Mesendoderm (in vitro differentiated cells): Measurements from ENCODE around the gene LUZP1.
"Not testable (repeated sequence)": the region's sequence is repeated elsewhere in the genome, so short reads cannot be mapped to it uniquely, and the experiment has no call there.

Experiments
- DNase-seq: peaks from one replicate; pipeline ENCODE4 v3.0.0; 2013
- H2AK5ac ChIP-seq: 2 replicates; pipeline ENCODE4 v1.6.1; 2013; ENCODE audit warnings: low read length, inconsistent platforms
- H2BK120ac ChIP-seq: 2 replicates; pipeline ENCODE4 v1.6.1; 2013; ENCODE audit warnings: low read depth, mild to moderate bottlenecking, low read length, moderate library complexity, mixed read lengths
- H2BK15ac ChIP-seq: replicated peaks from 2 replicates; pipeline ENCODE4 v1.6.1; 2013; ENCODE audit warnings: low read depth, mild to moderate bottlenecking, moderate library complexity
- H2BK5ac ChIP-seq: 2 replicates; pipeline ENCODE4 v1.6.1; 2013; ENCODE audit warnings: low read length, inconsistent platforms
- H3K18ac ChIP-seq: 2 replicates; pipeline ENCODE4 v1.6.1; 2013; ENCODE audit warnings: mild to moderate bottlenecking, low read length, mixed read lengths
- H3K23ac ChIP-seq: one replicate; pipeline ENCODE4 v1.6.1; 2013; ENCODE audit warnings: low read length
- H3K27ac ChIP-seq: 2 replicates; pipeline ENCODE4 v1.5.1; 2013; ENCODE audit warnings: low read depth, mild to moderate bottlenecking, inconsistent platforms, low read length, moderate library complexity
- H3K27me3 ChIP-seq: 2 replicates; pipeline ENCODE4 v1.6.1; 2013; ENCODE audit warnings: low read length, control low read depth, mild to moderate bottlenecking, inconsistent platforms; ENCODE audit not compliant: insufficient read depth, poor library complexity
- H3K36me3 ChIP-seq: 2 replicates; pipeline ENCODE4 v1.6.1; 2013; ENCODE audit warnings: low read length, inconsistent platforms; ENCODE audit not compliant: control insufficient read depth, insufficient read depth
- H3K4ac ChIP-seq: one replicate; pipeline ENCODE4 v1.6.1; 2013; ENCODE audit warnings: low read depth, mild to moderate bottlenecking, low read length, moderate library complexity
- H3K4me1 ChIP-seq: 2 replicates; pipeline ENCODE4 v1.6.1; 2013; ENCODE audit warnings: low read depth, low read length, inconsistent platforms; ENCODE audit not compliant: control insufficient read depth
- H3K4me2 ChIP-seq: 2 replicates; pipeline ENCODE4 v1.6.1; 2013; ENCODE audit warnings: low read length
- H3K4me3 ChIP-seq: 2 replicates; pipeline ENCODE4 v1.5.1; 2013; ENCODE audit warnings: mild to moderate bottlenecking, low read length
- H3K56ac ChIP-seq: one replicate; pipeline ENCODE4 v1.6.1; 2013; ENCODE audit warnings: low read length
- H3K79me1 ChIP-seq: 2 replicates; pipeline ENCODE4 v1.6.1; 2013; ENCODE audit warnings: low read length, inconsistent platforms
- H3K79me2 ChIP-seq: 2 replicates; pipeline ENCODE4 v1.6.1; 2013; ENCODE audit warnings: mild to moderate bottlenecking, low read length; ENCODE audit not compliant: control insufficient read depth, insufficient read depth
- H3K9ac ChIP-seq: 2 replicates; pipeline ENCODE4 v1.6.1; 2013; ENCODE audit warnings: low read length, inconsistent platforms
- H4K5ac ChIP-seq: one replicate; pipeline ENCODE4 v1.6.1; 2013; ENCODE audit warnings: low read length
- H4K8ac ChIP-seq: one replicate; pipeline ENCODE4 v1.6.1; 2013; ENCODE audit warnings: low read depth, mild to moderate bottlenecking, control low read depth, low read length, moderate library complexity
- WGBS: extraction: QIAGEN DNeasy Blood & Tissue Kit; methylation state at CpG from one replicate; pipeline ENCODE4 v1.1.7; 2013; ENCODE audit warnings: low lambda C conversion rate, missing lambda C conversion rate; ENCODE audit not compliant: insufficient coverage; ENCODE audit errors: extremely low coverage; 5-methylcytosine and 5-hydroxymethylcytosine counted together

The LUZP1 gene

DNA sequence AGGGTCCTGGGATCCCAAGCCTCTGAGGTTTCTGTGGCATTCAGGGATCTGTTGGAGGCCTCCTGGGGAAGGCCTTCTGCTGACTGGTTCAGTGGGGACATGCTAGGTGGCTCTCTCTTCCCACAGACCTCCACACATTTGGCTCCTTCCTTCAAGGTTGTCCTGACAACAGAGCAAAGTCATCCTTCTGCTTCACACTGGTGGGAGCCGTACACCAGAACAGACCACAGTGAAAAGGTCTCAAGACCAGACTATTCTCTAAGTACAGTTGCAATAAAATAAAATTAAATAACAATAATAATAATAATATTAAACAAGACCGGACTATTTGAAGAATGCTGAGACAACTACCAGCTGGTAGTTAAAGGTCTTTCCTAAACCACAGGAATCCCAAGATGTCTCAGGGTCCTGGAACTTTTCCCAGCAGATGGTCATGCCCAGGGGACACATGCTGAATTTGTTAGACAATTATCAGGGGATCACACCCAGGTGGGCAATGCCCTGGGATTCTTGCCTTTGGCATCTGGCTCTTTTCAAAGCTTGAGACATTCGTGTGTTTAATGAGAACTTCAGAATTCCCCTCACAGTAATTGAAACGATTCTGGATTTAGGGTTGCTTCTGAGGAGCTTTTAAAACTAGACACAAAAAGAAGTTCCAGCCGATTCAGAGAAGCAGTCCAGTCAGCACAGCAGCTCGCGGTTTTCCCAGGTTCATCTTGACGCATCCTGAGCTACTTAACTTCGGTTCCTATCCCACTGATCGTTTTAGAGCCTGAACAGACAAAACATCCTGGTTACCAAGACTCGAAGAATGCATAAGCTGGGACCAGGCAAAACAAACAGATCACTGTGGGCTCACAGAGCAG, 25.7 kb upstream of the LUZP1 start:
- H3K9ac ChIP-seq, result no peak overlapping the region
- no peak overlapping the region for H3K4ac ChIP-seq
- no peak overlapping the region for H3K4me2 ChIP-seq
- H3K23ac ChIP-seq, result no peak overlapping the region
- H2BK5ac ChIP-seq, result no peak overlapping the region
- H3K36me3 ChIP-seq, result no peaks in the 10 kb centered on the region
- no peak overlapping the region for H4K8ac ChIP-seq
- no peaks in the 10 kb centered on the region for H3K79me2 ChIP-seq
- H3K27ac ChIP-seq, result no peak overlapping the region
- no peak overlapping the region for H2BK120ac ChIP-seq
- H3K18ac ChIP-seq, result no peak overlapping the region
- H3K4me1 ChIP-seq, result peaks cover 2% of the 10 kb centered on the region
- no peak overlapping the region for H3K56ac ChIP-seq
- no peak overlapping the region for H2AK5ac ChIP-seq
- peak; percentile 56 for DNase-seq
- no CpG with 5 or more reads among the region's 11 CpGs for WGBS
- H2BK15ac ChIP-seq, result no peak overlapping the region
- H4K5ac ChIP-seq, result no peak overlapping the region
- H3K27me3 ChIP-seq, result no peaks in the 10 kb centered on the region
- H3K4me3 ChIP-seq, result no peak overlapping the region
- no peaks in the 10 kb centered on the region for H3K79me1 ChIP-seq

DNA sequence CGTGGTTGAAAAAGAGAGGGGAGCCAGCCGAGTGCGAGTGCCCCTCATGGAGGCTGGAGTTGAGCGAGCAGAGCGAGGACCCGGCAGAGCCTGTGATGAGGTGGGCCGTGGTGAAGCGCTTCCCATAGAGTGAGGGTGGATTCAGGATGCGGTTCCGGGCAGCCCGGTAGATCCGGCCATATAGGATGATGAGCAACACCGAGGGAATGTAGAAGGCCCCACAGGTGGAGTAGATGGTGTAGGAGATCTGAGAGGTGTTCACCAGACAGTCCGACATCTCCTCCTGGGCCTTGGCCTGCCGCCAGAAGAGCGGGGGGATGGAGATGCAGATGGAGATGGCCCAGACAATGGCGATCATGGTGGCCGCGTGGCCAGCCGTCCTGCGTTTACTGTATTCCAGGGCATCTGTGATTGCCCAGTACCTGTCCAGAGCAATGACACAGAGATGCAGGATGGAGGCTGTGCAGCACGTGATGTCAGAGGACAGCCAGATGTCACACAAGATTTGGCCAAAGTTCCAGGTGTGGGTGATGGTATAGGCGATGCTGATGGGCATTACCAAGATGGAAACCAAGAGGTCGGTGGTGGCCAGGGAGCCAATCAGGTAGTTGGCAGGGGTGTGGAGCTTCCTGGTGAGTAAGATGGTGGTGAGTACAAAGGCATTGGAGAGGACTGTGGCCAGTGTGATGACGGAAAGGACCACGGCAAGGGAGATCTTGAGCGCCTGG, 24.9 kb upstream of the LUZP1 start:
- Histone ChIP-seq H3K56ac (no peak overlapping the region), H3K79me1 (no peaks in the 10 kb centered on the region), H2BK5ac (no peak overlapping the region), H3K4me1 (peaks cover 2% of the 10 kb centered on the region), H2AK5ac (no peak overlapping the region), H2BK120ac (no peak overlapping the region), H2BK15ac (no peak overlapping the region), H3K27ac (no peak overlapping the region), H3K23ac (no peak overlapping the region), H3K9ac (no peak overlapping the region), H3K4ac (no peak overlapping the region), H3K79me2 (no peaks in the 10 kb centered on the region), H3K18ac (no peak overlapping the region), H3K27me3 (no peaks in the 10 kb centered on the region), H3K4me3 (no peak overlapping the region), H3K4me2 (no peak overlapping the region), H4K8ac (no peak overlapping the region), H3K36me3 (no peaks in the 10 kb centered on the region), H4K5ac (no peak overlapping the region)
- no peak for DNase-seq
- no CpG with 5 or more reads among the region's 27 CpGs for WGBS

DNA sequence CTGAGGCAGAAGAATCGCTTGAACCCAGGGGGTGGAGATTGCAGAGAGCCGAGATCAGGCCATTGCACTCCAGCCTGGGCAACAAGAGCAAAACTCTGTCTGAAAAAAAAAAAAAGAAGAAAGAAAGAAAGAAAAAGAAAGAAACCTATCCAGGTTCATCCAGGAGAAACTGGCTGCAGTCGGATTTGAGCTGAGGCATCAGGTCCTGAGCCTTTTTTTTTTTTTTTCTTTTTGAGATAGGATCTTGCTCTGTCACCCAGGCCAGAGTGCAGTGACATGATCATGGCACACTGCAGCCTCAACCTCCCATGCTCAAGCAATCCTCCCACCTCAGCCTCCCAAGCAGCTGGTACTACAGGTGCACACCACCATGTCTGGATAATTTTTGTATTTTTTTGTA, 22.5 kb upstream of the LUZP1 start:
- Histone ChIP-seq H3K27me3 (no peaks in the 10 kb centered on the region), H3K4me3 (no peak overlapping the region), H2AK5ac (no peak overlapping the region), H3K36me3 (no peaks in the 10 kb centered on the region), H3K4ac (no peak overlapping the region), H3K56ac (no peak overlapping the region), H3K18ac (no peak overlapping the region), H3K79me1 (no peaks in the 10 kb centered on the region), H3K23ac (no peak overlapping the region), H4K5ac (no peak overlapping the region), H3K4me1 (no peaks in the 10 kb centered on the region), H3K4me2 (no peak overlapping the region), H2BK120ac (no peak overlapping the region), H2BK5ac (no peak overlapping the region), H3K9ac (no peak overlapping the region), H3K27ac (no peak overlapping the region), H3K79me2 (no peaks in the 10 kb centered on the region), H4K8ac (no peak overlapping the region), H2BK15ac (no peak overlapping the region)
- WGBS, result no CpG with 5 or more reads among the region's 3 CpGs
- no peak for DNase-seq

DNA sequence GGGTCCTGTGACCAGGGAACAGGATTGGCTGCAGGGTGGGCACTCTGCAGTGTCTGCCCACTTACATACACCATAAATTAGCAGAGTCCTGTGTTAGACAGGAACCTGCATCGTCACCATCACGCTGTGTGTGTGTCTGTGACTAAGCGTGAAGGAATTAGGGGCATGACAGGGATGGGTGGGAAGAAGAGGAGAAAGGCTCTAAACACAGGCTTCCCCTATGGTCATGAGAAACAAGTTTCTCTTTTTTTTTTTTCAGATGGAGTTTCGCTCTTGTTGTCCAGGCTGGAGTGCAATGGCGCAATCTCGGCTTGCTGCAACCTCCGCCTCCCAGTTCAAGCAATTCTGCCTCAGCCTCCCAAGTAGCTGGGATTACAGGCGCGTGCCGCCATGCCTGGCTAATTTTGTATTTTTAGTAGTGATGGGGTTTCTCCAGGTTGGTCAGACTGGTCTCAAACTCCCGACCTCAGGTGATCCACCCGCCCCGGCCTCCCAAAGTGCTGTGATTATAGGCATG, 20.3 kb upstream of the LUZP1 start:
- H3K79me2 ChIP-seq, H3K4me1 ChIP-seq, H3K18ac ChIP-seq, H3K79me1 ChIP-seq, H2BK15ac ChIP-seq, H2AK5ac ChIP-seq, H2BK120ac ChIP-seq, H3K9ac ChIP-seq, H3K4me2 ChIP-seq, H2BK5ac ChIP-seq, H3K27ac ChIP-seq, H3K4ac ChIP-seq, H3K4me3 ChIP-seq, H4K8ac ChIP-seq, H3K56ac ChIP-seq, H3K36me3 ChIP-seq, H3K23ac ChIP-seq, H4K5ac ChIP-seq, H3K27me3 ChIP-seq: not testable (repeated sequence)
- DNase-seq, result peak; percentile 88
- WGBS, result no CpG with 5 or more reads among the region's 13 CpGs

DNA sequence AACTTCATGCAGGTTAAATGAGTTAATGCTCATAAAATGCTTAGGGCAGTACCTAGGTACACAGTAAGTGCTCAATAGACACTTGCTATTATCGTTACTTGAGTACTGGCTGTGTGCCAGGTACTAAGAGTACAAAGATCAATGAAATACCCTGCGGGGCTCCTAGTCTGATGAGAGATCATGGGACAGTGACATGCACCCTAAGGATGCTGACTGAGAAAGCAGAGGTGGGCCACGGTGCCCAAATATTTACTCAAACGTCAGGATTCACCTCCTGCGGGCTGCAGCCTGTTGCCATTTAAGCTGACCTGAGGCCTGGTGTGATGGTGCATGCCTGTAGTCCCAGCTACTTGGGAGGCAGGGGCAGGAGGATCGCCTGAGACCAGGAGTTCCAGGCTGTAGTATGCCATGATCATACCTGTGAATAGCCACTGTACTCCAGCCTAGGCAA, 19.8 kb upstream of the LUZP1 start:
- DNase-seq, result no peak
- no peak overlapping the region for H3K4me3 ChIP-seq
- no peaks in the 10 kb centered on the region for H3K79me2 ChIP-seq
- no peak overlapping the region for H3K9ac ChIP-seq
- no peak overlapping the region for H4K5ac ChIP-seq
- no CpG with 5 or more reads among the region's 6 CpGs for WGBS
- no peak overlapping the region for H3K4me2 ChIP-seq
- no peak overlapping the region for H2BK120ac ChIP-seq
- H3K18ac ChIP-seq, result no peak overlapping the region
- H3K79me1 ChIP-seq, result no peaks in the 10 kb centered on the region
- H3K23ac ChIP-seq, result no peak overlapping the region
- no peak overlapping the region for H2AK5ac ChIP-seq
- no peaks in the 10 kb centered on the region for H3K27me3 ChIP-seq
- no peak overlapping the region for H4K8ac ChIP-seq
- H2BK5ac ChIP-seq, result no peak overlapping the region
- H3K4ac ChIP-seq, result no peak overlapping the region
- no peaks in the 10 kb centered on the region for H3K36me3 ChIP-seq
- H3K27ac ChIP-seq, result no peak overlapping the region
- H2BK15ac ChIP-seq, result no peak overlapping the region
- no peaks in the 10 kb centered on the region for H3K4me1 ChIP-seq
- no peak overlapping the region for H3K56ac ChIP-seq
